ENCODE data around the gene PPP1R14C. TPM values are rescaled to one million over a fixed set of nuclear protein-coding genes. Genes with fewer than 3 reads are reported as not detected.

The PPP1R14C gene
- total and polyA plus RNA-seq, 2 of the 13 experiments (the other 11 are each of a cell fraction or from before 2014, with no cell fraction given), result not detected

DNA sequence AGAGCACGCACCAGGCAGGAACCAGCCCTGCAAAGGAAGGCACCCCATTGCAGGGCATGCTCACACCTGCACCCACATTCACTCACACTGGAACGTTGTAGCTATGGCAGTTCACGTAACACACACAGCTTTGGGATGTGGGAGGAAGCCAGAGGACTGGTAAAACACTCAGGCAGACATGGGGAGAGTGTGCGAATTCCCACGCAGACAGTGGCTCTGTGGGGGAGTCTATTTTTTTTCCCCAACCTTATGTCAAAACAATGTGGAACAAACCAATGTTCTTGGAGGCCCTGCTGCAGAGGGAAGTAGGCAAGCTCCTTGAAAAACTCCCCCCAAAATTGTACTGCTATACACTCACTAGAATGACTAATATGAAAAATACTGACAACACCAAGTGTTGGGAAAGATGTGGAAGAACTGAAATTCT lies 91.0 kb downstream of the PPP1R14C start:
- TF ChIP-seq AKNA (CRISPR knock-in tag; IDR thresholded peaks at IDR 0.05; ENCODE audit: borderline replicate concordance) (no peak), ZNF800 (CRISPR knock-in tag; IDR thresholded peaks at IDR 0.05) (no peak), ZNF501 (CRISPR knock-in tag; IDR thresholded peaks at IDR 0.05) (no peak), ZNF790 (CRISPR knock-in tag; IDR thresholded peaks at IDR 0.05; ENCODE audit: borderline replicate concordance) (no peak), BCL6 (CRISPR knock-in tag; IDR thresholded peaks at IDR 0.05) (no peak), KDM1A (CRISPR knock-in tag; IDR thresholded peaks at IDR 0.05) (no peak), ZNF557 (CRISPR knock-in tag; IDR thresholded peaks at IDR 0.05) (no peak)
- TF ChIP-seq, protein P1, sequence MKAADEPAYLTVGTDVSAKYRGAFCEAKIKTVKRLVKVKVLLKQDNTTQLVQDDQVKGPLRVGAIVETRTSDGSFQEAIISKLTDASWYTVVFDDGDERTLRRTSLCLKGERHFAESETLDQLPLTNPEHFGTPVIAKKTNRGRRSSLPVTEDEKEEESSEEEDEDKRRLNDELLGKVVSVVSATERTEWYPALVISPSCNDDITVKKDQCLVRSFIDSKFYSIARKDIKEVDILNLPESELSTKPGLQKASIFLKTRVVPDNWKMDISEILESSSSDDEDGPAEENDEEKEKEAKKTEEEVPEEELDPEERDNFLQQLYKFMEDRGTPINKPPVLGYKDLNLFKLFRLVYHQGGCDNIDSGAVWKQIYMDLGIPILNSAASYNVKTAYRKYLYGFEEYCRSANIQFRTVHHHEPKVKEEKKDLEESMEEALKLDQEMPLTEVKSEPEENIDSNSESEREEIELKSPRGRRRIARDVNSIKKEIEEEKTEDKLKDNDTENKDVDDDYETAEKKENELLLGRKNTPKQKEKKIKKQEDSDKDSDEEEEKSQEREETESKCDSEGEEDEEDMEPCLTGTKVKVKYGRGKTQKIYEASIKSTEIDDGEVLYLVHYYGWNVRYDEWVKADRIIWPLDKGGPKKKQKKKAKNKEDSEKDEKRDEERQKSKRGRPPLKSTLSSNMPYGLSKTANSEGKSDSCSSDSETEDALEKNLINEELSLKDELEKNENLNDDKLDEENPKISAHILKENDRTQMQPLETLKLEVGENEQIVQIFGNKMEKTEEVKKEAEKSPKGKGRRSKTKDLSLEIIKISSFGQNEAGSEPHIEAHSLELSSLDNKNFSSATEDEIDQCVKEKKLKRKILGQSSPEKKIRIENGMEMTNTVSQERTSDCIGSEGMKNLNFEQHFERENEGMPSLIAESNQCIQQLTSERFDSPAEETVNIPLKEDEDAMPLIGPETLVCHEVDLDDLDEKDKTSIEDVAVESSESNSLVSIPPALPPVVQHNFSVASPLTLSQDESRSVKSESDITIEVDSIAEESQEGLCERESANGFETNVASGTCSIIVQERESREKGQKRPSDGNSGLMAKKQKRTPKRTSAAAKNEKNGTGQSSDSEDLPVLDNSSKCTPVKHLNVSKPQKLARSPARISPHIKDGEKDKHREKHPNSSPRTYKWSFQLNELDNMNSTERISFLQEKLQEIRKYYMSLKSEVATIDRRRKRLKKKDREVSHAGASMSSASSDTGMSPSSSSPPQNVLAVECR (CRISPR knock-in tag; IDR thresholded peaks at IDR 0.05; ENCODE audit: borderline replicate concordance), result no peak
- ChIA-PET POLR2A (no interaction called here), CTCF (ENCODE audit: low intra/inter-chr PET ratio, low total read pairs) (no interaction called here)
- no peaks in the 10 kb centered on the region for H3K79me2 ChIP-seq (ENCODE audit: insufficient read depth, low read length)
- no peak overlapping the region for H3K4me3 ChIP-seq (replicated peaks in 1 of 3; ENCODE audit: insufficient read depth in 1 of 3, low read depth in 2 of 3, low read length in 3 of 3)
- BruUV-seq (replicated peaks), result no TSS peak
- intact Hi-C loops (cut with micrococcal nuclease; ENCODE audit: unreplicated experiment) (no loop called here), in situ Hi-C loops (cut with HindIII; ENCODE audit: extremely low pct_ligation_motif_present, low pct_unique_long_range_greater_than_20kb) (no loop called here)
- ATAC-seq (no peak), FAIRE-seq (no peak), DNase-seq (ENCODE audit: low spot score) (no peak)
- WGBS (ENCODE audit: low lambda C conversion rate), result 34% methylated on average over 5 of the region's 5 CpGs
- H4K20me1 ChIP-seq (ENCODE audit: insufficient read depth, low read length), result no peaks in the 10 kb centered on the region
- no peaks in the 10 kb centered on the region for H3K4me1 ChIP-seq (ENCODE audit: insufficient read depth, low read length)
- no peak overlapping the region for H3K4me2 ChIP-seq (ENCODE audit: low read depth, low read length)
- H3K36me3 ChIP-seq (replicated peaks in 1 of 2; ENCODE audit: control insufficient read depth in 1 of 2, insufficient read depth in 2 of 2, low read length in 2 of 2), result no peaks in the 10 kb centered on the region
- H3K27me3 ChIP-seq (ENCODE audit: control insufficient read depth in 1 of 2, insufficient read depth in 2 of 2, low read length in 2 of 2), result peaks cover 0 to 35% of the 10 kb centered on the region in 2 experiments; a peak in 3 of 5 replicates
- no peak overlapping the region for H2AFZ ChIP-seq (ENCODE audit: low read length)
- no peak overlapping the region for H3K9ac ChIP-seq (ENCODE audit: insufficient read depth, low read depth, low read length)
- H3K9me3 ChIP-seq (ENCODE audit: low read length), result no peaks in the 10 kb centered on the region
- H3K27ac ChIP-seq (ENCODE audit: extremely low read length, insufficient read depth, low read length), result no peak overlapping the region

Data from HepG2 (cell line).